Dedifferentiated amniotic fluid mesenchymal stem cell (primary cell): ENCODE results near the gene HBS1L.
"Not testable (repeated sequence)": the region's sequence is repeated elsewhere in the genome, so short reads cannot be mapped to it uniquely, and the experiment has no call there.

Experiments
- DNase-seq: peaks from one replicate; pipeline ENCODE4 v3.0.0-alpha.2; 2016; ENCODE audit errors: extremely low spot score

Gene HBS1L

GRCh38 chr6:135075018-135075417 is 20.4 kb upstream of the HBS1L start:
- DNase-seq, result no peak

- no peak for DNase-seq
Measured at GRCh38 chr6:135073756-135074393, 19.3 kb upstream of the HBS1L start.

- DNase-seq, result no peak
Measured at GRCh38 chr6:135073217-135073616, 18.6 kb upstream of the HBS1L start.

- no peak for DNase-seq
Measured at GRCh38 chr6:135072753-135073152, 18.1 kb upstream of the HBS1L start.

GRCh38 chr6:135071541-135071940 is 16.9 kb upstream of the HBS1L start:
- no peak for DNase-seq

- DNase-seq, result no peak
Measured at GRCh38 chr6:135067911-135068310, 13.3 kb upstream of the HBS1L start.

GRCh38 chr6:135066806-135067205 is 12.2 kb upstream of the HBS1L start:
- DNase-seq, result no peak

GRCh38 chr6:135066397-135066796 is 11.8 kb upstream of the HBS1L start:
- no peak for DNase-seq

- no peak for DNase-seq
Measured at GRCh38 chr6:135064586-135064985, 10.0 kb upstream of the HBS1L start.

GRCh38 chr6:135063926-135064325 is 9.3 kb upstream of the HBS1L start:
- DNase-seq, result no peak

GRCh38 chr6:135062735-135063134 is 8.1 kb upstream of the HBS1L start:
- DNase-seq, result no peak

- DNase-seq, result no peak
Measured at GRCh38 chr6:135060076-135060475, 5.5 kb upstream of the HBS1L start.

GRCh38 chr6:135058299-135058698 is 3.7 kb upstream of the HBS1L start:
- not testable (repeated sequence) for DNase-seq

GRCh38 chr6:135056632-135057031 is 2.0 kb upstream of the HBS1L start:
- DNase-seq, result no peak

GRCh38 chr6:135054226-135054568 is 425 bp downstream of the HBS1L start:
- DNase-seq, result no peak

- DNase-seq, result no peak
Measured at GRCh38 chr6:135053406-135053805, 1.2 kb downstream of the HBS1L start.

- no peak for DNase-seq
Measured at GRCh38 chr6:135052939-135053338, 1.7 kb downstream of the HBS1L start.

- no peak for DNase-seq
Measured at GRCh38 chr6:135048915-135049314, 5.7 kb downstream of the HBS1L start.

- DNase-seq, result no peak
Measured at GRCh38 chr6:135047336-135047735, 7.3 kb downstream of the HBS1L start.

- no peak for DNase-seq
Measured at GRCh38 chr6:135046912-135047311, 7.7 kb downstream of the HBS1L start.

- no peak for DNase-seq
Measured at GRCh38 chr6:135044639-135045038, 10.0 kb downstream of the HBS1L start.

- no peak for DNase-seq
Measured at GRCh38 chr6:135043846-135044245, 10.8 kb downstream of the HBS1L start.

- DNase-seq, result no peak
Measured at GRCh38 chr6:135043364-135043763, 11.3 kb downstream of the HBS1L start.

- no peak for DNase-seq
Measured at GRCh38 chr6:135038335-135038734, 16.3 kb downstream of the HBS1L start.
